Measurements from ENCODE around the gene TARDBP. TPM values are rescaled to one million over a fixed set of nuclear protein-coding genes. Genes with fewer than 3 reads are reported as not detected.
"Not testable (repeated sequence)": the region's sequence is repeated elsewhere in the genome, so short reads cannot be mapped to it uniquely, and the experiment has no call there.

The TARDBP gene
- polyA plus RNA-seq, 2 donors, result 69.0 to 115 TPM

DNA sequence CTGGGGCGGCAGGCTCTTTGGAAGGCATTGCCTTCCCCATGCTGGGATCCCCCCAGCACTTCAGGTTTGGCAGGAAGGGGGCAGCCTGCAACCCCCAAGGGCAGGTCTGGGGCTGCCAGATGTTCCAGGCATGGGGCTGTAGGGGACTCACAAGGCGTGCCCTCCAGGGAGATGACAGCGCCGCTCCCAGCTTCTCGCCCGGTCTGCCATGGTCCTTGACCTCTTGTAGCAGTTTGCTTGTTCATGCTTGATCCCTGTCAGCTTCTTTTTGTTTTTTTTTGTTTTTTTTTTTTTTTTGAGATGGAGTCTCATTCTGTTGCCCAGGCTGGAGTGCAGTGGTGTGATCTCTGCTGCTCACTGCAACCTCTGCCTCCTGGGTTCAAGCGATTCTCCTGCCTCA lies 21.6 kb upstream of the TARDBP start:
- no peaks in the 10 kb centered on the region for H3K9me3 ChIP-seq (ENCODE audit: control insufficient read depth in 2 of 2, insufficient read depth in 1 of 2, low read depth in 1 of 2, low read length in 1 of 2)
- no peak overlapping the region for H3K4me3 ChIP-seq (ENCODE audit: low read depth in 1 of 2, low read length in 2 of 2)
- no peaks in the 10 kb centered on the region for H3K36me3 ChIP-seq (ENCODE audit: control insufficient read depth in 2 of 2, insufficient read depth in 2 of 2, low read length in 1 of 2)
- H3K27me3 ChIP-seq (ENCODE audit: control insufficient read depth in 1 of 2, insufficient read depth in 2 of 2, low read length in 2 of 2), result no peaks in the 10 kb centered on the region
- no peaks in the 10 kb centered on the region for H3K4me1 ChIP-seq (ENCODE audit: control insufficient read depth in 2 of 2, insufficient read depth in 2 of 2, low read length in 1 of 2)
- no peak overlapping the region for H3K27ac ChIP-seq (ENCODE audit: low read depth in 2 of 2, low read length in 1 of 2)
- WGBS, 2 donors, result 91% methylated on average over 7 of the region's 7 CpGs

- not testable (repeated sequence) for H3K4me3 ChIP-seq (ENCODE audit: low read depth in 1 of 2, low read length in 2 of 2); H3K27me3 ChIP-seq (ENCODE audit: control insufficient read depth in 1 of 2, insufficient read depth in 2 of 2, low read length in 2 of 2); H3K4me1 ChIP-seq (ENCODE audit: control insufficient read depth in 2 of 2, insufficient read depth in 2 of 2, low read length in 1 of 2); H3K9me3 ChIP-seq (ENCODE audit: control insufficient read depth in 2 of 2, insufficient read depth in 1 of 2, low read depth in 1 of 2, low read length in 1 of 2); H3K36me3 ChIP-seq (ENCODE audit: control insufficient read depth in 2 of 2, insufficient read depth in 2 of 2, low read length in 1 of 2); H3K27ac ChIP-seq (ENCODE audit: low read depth in 2 of 2, low read length in 1 of 2)
- 85 to 99% methylated on average over 2 of the region's 2 CpGs for WGBS, 2 donors
These were observed 20.4 kb upstream of the TARDBP start for GRCh38 chr1:10992004-10992403.

- WGBS, 2 donors, result 75 to 79% methylated on average over 4 of the region's 4 CpGs
- H3K27me3 ChIP-seq (ENCODE audit: control insufficient read depth in 1 of 2, insufficient read depth in 2 of 2, low read length in 2 of 2), result no peaks in the 10 kb centered on the region
These were observed 19.6 kb upstream of the TARDBP start for GRCh38 chr1:10992864-10993263.

DNA sequence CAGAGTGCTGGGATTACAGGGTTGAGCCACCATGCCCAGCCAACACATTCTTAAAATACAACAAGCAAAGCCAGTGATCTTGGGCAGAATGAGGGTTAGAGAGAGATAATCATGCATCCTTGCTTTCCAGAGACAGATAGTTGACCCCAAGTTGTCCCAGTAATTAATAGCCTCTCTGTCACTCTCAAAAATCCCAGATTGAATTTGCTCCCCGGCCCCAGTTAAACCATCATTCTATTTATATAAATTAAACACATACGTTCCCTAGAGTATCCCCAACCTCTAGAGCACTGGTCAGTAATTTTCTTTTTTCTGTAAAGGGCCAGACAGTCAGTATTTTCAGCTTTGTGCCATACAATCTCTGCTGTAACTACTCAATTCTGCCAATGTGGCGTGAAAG lies 16.4 kb upstream of the TARDBP start:
- no peak overlapping the region for H3K4me3 ChIP-seq (ENCODE audit: low read depth in 1 of 2, low read length in 2 of 2)
- H3K9me3 ChIP-seq (ENCODE audit: control insufficient read depth in 2 of 2, insufficient read depth in 1 of 2, low read depth in 1 of 2, low read length in 1 of 2), result peaks cover 0 to 3% of the 10 kb centered on the region in 2 donors
- 84 to 89% methylated on average over 3 of the region's 3 CpGs for WGBS, 2 donors
- H3K27me3 ChIP-seq (ENCODE audit: control insufficient read depth in 1 of 2, insufficient read depth in 2 of 2, low read length in 2 of 2), result no peaks in the 10 kb centered on the region
- no peak overlapping the region for H3K27ac ChIP-seq (ENCODE audit: low read depth in 2 of 2, low read length in 1 of 2)
- H3K4me1 ChIP-seq (ENCODE audit: control insufficient read depth in 2 of 2, insufficient read depth in 2 of 2, low read length in 1 of 2), result no peaks in the 10 kb centered on the region
- no peaks in the 10 kb centered on the region for H3K36me3 ChIP-seq (ENCODE audit: control insufficient read depth in 2 of 2, insufficient read depth in 2 of 2, low read length in 1 of 2)

More at GRCh38 chr1:10992864-10993263, 19.6 kb upstream of the TARDBP start:
- Histone ChIP-seq H3K36me3 (ENCODE audit: control insufficient read depth in 2 of 2, insufficient read depth in 2 of 2, low read length in 1 of 2) (no peaks in the 10 kb centered on the region), H3K27ac (ENCODE audit: low read depth in 2 of 2, low read length in 1 of 2) (no peak overlapping the region), H3K4me1 (ENCODE audit: control insufficient read depth in 2 of 2, insufficient read depth in 2 of 2, low read length in 1 of 2) (no peaks in the 10 kb centered on the region), H3K4me3 (ENCODE audit: low read depth in 1 of 2, low read length in 2 of 2) (no peak overlapping the region), H3K9me3 (ENCODE audit: control insufficient read depth in 2 of 2, insufficient read depth in 1 of 2, low read depth in 1 of 2, low read length in 1 of 2) (no peaks in the 10 kb centered on the region)

DNA sequence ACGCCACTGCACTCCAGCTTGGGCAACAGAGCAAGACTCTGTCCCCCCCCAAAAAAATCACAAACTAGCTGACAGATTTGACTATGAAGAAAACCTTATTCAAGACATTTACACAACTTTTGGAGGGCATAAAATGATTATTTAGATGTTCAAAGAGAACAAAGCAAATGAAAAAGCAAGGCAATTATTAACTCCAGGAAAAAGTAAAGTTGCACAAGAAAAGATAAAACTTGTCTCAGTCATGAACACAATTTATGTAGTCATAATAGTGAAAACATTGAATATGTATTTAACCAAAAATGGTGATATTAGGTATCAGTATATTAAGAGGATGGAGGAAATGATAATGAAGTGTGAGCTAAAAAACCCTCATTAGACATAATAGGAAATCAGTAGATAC lies 11.9 kb upstream of the TARDBP start:
- H3K9me3 ChIP-seq (ENCODE audit: control insufficient read depth in 2 of 2, insufficient read depth in 1 of 2, low read depth in 1 of 2, low read length in 1 of 2), result peaks cover 0 to 3% of the 10 kb centered on the region in 2 donors
- H3K27me3 ChIP-seq (ENCODE audit: control insufficient read depth in 1 of 2, insufficient read depth in 2 of 2, low read length in 2 of 2), result no peaks in the 10 kb centered on the region
- H3K4me1 ChIP-seq (ENCODE audit: control insufficient read depth in 2 of 2, insufficient read depth in 2 of 2, low read length in 1 of 2), result no peaks in the 10 kb centered on the region
- H3K27ac ChIP-seq (ENCODE audit: low read depth in 2 of 2, low read length in 1 of 2), result no peak overlapping the region
- no peaks in the 10 kb centered on the region for H3K36me3 ChIP-seq (ENCODE audit: control insufficient read depth in 2 of 2, insufficient read depth in 2 of 2, low read length in 1 of 2)
- H3K4me3 ChIP-seq (ENCODE audit: low read depth in 1 of 2, low read length in 2 of 2), result no peak overlapping the region
- WGBS, 2 donors, result 93 to 100% methylated on average over 1 of the region's 1 CpG

DNA sequence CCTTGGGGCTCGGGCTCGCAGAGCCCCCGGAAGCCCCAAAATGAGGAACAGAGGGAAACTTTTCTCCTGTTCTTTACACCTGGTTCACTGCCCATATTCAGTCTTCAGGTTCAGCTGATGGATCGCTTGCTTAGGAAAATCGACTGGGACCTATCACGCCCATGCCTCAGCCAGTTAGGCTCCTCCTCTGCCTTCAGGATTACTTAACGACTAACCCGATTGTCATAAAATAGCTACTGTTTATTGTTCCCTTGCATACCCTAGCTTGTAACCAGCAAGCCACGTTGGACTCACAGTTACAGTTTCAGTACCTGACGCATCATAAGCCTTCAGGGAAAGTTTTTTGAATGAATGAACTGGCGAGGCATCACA lies 692 bp downstream of the TARDBP start:
- Histone ChIP-seq H3K4me1 (ENCODE audit: control insufficient read depth in 2 of 2, insufficient read depth in 2 of 2, low read length in 1 of 2) (peaks cover 0 to 5% of the 10 kb centered on the region in 2 donors), H3K27me3 (ENCODE audit: control insufficient read depth in 1 of 2, insufficient read depth in 2 of 2, low read length in 2 of 2) (no peaks in the 10 kb centered on the region), H3K4me3 (ENCODE audit: low read depth in 1 of 2, low read length in 2 of 2) (peak overlapping the region; percentile 82 to 96), H3K9me3 (ENCODE audit: control insufficient read depth in 2 of 2, insufficient read depth in 1 of 2, low read depth in 1 of 2, low read length in 1 of 2) (no peaks in the 10 kb centered on the region), H3K27ac (ENCODE audit: low read depth in 2 of 2, low read length in 1 of 2) (peak overlapping the region; percentile 96 to 98), H3K36me3 (ENCODE audit: control insufficient read depth in 2 of 2, insufficient read depth in 2 of 2, low read length in 1 of 2) (peaks cover 5 to 10% of the 10 kb centered on the region in 2 donors)
- WGBS, 2 donors, result 2 to 3% methylated on average over 11 of the region's 11 CpGs

GRCh38 chr1:11019358-11019757 lies 6.9 kb downstream of the TARDBP start:
- H3K36me3 ChIP-seq (ENCODE audit: control insufficient read depth in 2 of 2, insufficient read depth in 2 of 2, low read length in 1 of 2), result peaks cover 8 to 28% of the 10 kb centered on the region in 2 donors
- not testable (repeated sequence) for H3K4me1 ChIP-seq (ENCODE audit: control insufficient read depth in 2 of 2, insufficient read depth in 2 of 2, low read length in 1 of 2); H3K9me3 ChIP-seq (ENCODE audit: control insufficient read depth in 2 of 2, insufficient read depth in 1 of 2, low read depth in 1 of 2, low read length in 1 of 2); H3K4me3 ChIP-seq (ENCODE audit: low read depth in 1 of 2, low read length in 2 of 2); H3K27me3 ChIP-seq (ENCODE audit: control insufficient read depth in 1 of 2, insufficient read depth in 2 of 2, low read length in 2 of 2); H3K27ac ChIP-seq (ENCODE audit: low read depth in 2 of 2, low read length in 1 of 2)
- WGBS, 2 donors, result 83 to 86% methylated on average over 8 of the region's 8 CpGs

GRCh38 chr1:11019971-11020370 lies 7.5 kb downstream of the TARDBP start:
- Histone ChIP-seq H3K27me3 (ENCODE audit: control insufficient read depth in 1 of 2, insufficient read depth in 2 of 2, low read length in 2 of 2) (no peaks in the 10 kb centered on the region), H3K36me3 (ENCODE audit: control insufficient read depth in 2 of 2, insufficient read depth in 2 of 2, low read length in 1 of 2) (peaks cover 8 to 28% of the 10 kb centered on the region in 2 donors), H3K4me3 (ENCODE audit: low read depth in 1 of 2, low read length in 2 of 2) (no peak overlapping the region), H3K27ac (ENCODE audit: low read depth in 2 of 2, low read length in 1 of 2) (no peak overlapping the region), H3K9me3 (ENCODE audit: control insufficient read depth in 2 of 2, insufficient read depth in 1 of 2, low read depth in 1 of 2, low read length in 1 of 2) (no peaks in the 10 kb centered on the region), H3K4me1 (ENCODE audit: control insufficient read depth in 2 of 2, insufficient read depth in 2 of 2, low read length in 1 of 2) (no peaks in the 10 kb centered on the region)
- WGBS, 2 donors, result 81 to 82% methylated on average over 7 of the region's 7 CpGs

DNA sequence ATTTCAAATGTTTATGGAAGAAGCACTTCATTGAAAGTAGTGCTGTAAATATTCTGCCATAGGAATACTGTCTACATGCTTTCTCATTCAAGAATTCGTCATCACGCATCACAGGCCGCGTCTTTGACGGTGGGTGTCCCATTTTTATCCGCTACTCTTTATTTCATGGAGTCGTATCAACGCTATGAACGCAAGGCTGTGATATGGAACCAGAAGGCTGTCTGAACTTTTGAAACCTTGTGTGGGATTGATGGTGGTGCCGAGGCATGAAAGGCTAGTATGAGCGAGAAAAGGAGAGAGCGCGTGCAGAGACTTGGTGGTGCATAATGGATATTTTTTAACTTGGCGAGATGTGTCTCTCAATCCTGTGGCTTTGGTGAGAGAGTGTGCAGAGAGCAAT lies 10.7 kb downstream of the TARDBP start:
- 90 to 92% methylated on average over 14 of the region's 14 CpGs for WGBS, 2 donors
- Histone ChIP-seq H3K9me3 (ENCODE audit: control insufficient read depth in 2 of 2, insufficient read depth in 1 of 2, low read depth in 1 of 2, low read length in 1 of 2) (no peaks in the 10 kb centered on the region), H3K4me1 (ENCODE audit: control insufficient read depth in 2 of 2, insufficient read depth in 2 of 2, low read length in 1 of 2) (no peaks in the 10 kb centered on the region), H3K36me3 (ENCODE audit: control insufficient read depth in 2 of 2, insufficient read depth in 2 of 2, low read length in 1 of 2) (peaks cover 8 to 28% of the 10 kb centered on the region in 2 donors), H3K4me3 (ENCODE audit: low read depth in 1 of 2, low read length in 2 of 2) (no peak overlapping the region), H3K27ac (ENCODE audit: low read depth in 2 of 2, low read length in 1 of 2) (no peak overlapping the region), H3K27me3 (ENCODE audit: control insufficient read depth in 1 of 2, insufficient read depth in 2 of 2, low read length in 2 of 2) (no peaks in the 10 kb centered on the region)

GRCh38 chr1:11024154-11024873 lies 11.9 kb downstream of the TARDBP start:
- H3K36me3 ChIP-seq (ENCODE audit: control insufficient read depth in 2 of 2, insufficient read depth in 2 of 2, low read length in 1 of 2), result peaks cover 4 to 25% of the 10 kb centered on the region in 2 donors
- 83 to 87% methylated on average over 3 of the region's 3 CpGs for WGBS, 2 donors
- no peaks in the 10 kb centered on the region for H3K9me3 ChIP-seq (ENCODE audit: control insufficient read depth in 2 of 2, insufficient read depth in 1 of 2, low read depth in 1 of 2, low read length in 1 of 2)
- no peak overlapping the region for H3K4me3 ChIP-seq (ENCODE audit: low read depth in 1 of 2, low read length in 2 of 2)
- H3K27ac ChIP-seq (ENCODE audit: low read depth in 2 of 2, low read length in 1 of 2), result no peak overlapping the region
- no peaks in the 10 kb centered on the region for H3K27me3 ChIP-seq (ENCODE audit: control insufficient read depth in 1 of 2, insufficient read depth in 2 of 2, low read length in 2 of 2)
- H3K4me1 ChIP-seq (ENCODE audit: control insufficient read depth in 2 of 2, insufficient read depth in 2 of 2, low read length in 1 of 2), result no peaks in the 10 kb centered on the region

All from esophagus (tissue), 2 donors.